Brain microvascular endothelial cell (primary cell): ENCODE measurements around the gene TNFAIP6.

ENCODE experiments used
- DNase-seq: peaks from one replicate; pipeline ENCODE4 v3.0.0-alpha.2; 2020
- H3K27ac ChIP-seq: fragments of 250-450 bp; sonication (Bioruptor Pico); 2 replicates; pipeline ENCODE4 v1.5.1; 2020; ENCODE audit warnings: mild to moderate bottlenecking, moderate library complexity
- H3K27me3 ChIP-seq: fragments of 250-450 bp; sonication (Bioruptor Pico); replicated peaks from 2 replicates; pipeline ENCODE4 v1.5.1; 2020; ENCODE audit warnings: mild to moderate bottlenecking
- H3K36me3 ChIP-seq: fragments of 250-450 bp; sonication (Bioruptor Pico); replicated peaks from 2 replicates; pipeline ENCODE4 v1.5.1; 2020; ENCODE audit warnings: mild to moderate bottlenecking
- H3K4me3 ChIP-seq: 2 replicates; pipeline ENCODE4 v1.5.1; 2011; ENCODE audit warnings: low read depth, mild to moderate bottlenecking, control low read depth, low read length, moderate library complexity
- in situ Hi-C: cut with HindIII; loops from 2 replicates; pipeline ENCODE4 v1.10.0; 2017; ENCODE audit warnings: low sequenced_read_pairs, low pct_ligation_motif_present
- TF ChIP-seq, protein P1 (sequence below): IDR thresholded peaks from 2 replicates; pipeline ENCODE4 v1.5.1; 2011; ENCODE audit warnings: low read depth, mild to moderate bottlenecking, moderate library complexity, low read length, control low read depth, inconsistent platforms; ENCODE audit errors: missing control alignments

TNFAIP6 gene

DNA sequence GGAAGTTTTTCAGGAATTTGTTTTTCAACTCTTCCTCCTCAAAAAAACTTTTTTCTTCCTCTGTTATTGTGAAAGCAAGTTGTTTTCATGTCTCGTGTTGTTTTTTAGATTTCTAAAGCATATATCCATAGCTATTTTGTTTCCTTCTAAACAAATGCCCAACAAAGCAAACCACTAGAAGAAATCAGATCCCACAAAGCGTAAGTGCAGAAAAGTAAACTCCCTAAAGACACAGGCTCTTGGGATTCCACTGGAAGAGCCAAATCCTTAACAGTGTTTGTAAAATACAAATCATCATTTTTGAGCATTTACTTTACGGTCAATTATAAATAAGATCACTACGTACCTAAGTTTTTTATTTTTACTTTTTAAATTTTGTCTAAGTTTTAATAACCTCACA, 30.6 kb downstream of the TNFAIP6 start:
- no peak for DNase-seq
- Histone ChIP-seq H3K27me3 (no peaks in the 10 kb centered on the region), H3K4me3 (no peak overlapping the region), H3K27ac (no peak overlapping the region), H3K36me3 (no peaks in the 10 kb centered on the region)
- in situ Hi-C loops, result no loop called here
- TF ChIP-seq, protein P1, sequence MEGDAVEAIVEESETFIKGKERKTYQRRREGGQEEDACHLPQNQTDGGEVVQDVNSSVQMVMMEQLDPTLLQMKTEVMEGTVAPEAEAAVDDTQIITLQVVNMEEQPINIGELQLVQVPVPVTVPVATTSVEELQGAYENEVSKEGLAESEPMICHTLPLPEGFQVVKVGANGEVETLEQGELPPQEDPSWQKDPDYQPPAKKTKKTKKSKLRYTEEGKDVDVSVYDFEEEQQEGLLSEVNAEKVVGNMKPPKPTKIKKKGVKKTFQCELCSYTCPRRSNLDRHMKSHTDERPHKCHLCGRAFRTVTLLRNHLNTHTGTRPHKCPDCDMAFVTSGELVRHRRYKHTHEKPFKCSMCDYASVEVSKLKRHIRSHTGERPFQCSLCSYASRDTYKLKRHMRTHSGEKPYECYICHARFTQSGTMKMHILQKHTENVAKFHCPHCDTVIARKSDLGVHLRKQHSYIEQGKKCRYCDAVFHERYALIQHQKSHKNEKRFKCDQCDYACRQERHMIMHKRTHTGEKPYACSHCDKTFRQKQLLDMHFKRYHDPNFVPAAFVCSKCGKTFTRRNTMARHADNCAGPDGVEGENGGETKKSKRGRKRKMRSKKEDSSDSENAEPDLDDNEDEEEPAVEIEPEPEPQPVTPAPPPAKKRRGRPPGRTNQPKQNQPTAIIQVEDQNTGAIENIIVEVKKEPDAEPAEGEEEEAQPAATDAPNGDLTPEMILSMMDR, result no peak

DNA sequence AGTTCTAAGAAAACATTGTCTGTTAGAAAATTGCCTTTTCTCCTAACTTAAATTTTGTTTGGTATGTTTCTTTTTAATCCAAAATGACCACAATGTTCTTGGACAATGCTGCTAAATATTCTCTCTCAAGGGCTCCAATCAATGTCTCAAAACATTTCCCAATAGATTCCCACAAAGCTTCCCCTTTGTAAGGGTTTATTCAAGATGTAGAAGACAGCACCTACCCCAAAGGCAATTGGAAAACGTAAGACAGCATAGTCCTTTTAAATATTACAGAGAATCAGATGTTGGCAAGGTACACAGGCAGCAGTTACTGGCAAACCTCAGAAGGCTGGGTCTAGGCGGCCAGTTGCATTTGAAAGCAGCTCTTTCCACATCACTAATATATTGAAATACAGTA, 34.0 kb downstream of the TNFAIP6 start:
- TF ChIP-seq, protein P1, result no peak
- no peak for DNase-seq
- Histone ChIP-seq H3K27ac (no peak overlapping the region), H3K27me3 (no peaks in the 10 kb centered on the region), H3K36me3 (no peaks in the 10 kb centered on the region), H3K4me3 (no peak overlapping the region)
- in situ Hi-C loops, result no loop called here

DNA sequence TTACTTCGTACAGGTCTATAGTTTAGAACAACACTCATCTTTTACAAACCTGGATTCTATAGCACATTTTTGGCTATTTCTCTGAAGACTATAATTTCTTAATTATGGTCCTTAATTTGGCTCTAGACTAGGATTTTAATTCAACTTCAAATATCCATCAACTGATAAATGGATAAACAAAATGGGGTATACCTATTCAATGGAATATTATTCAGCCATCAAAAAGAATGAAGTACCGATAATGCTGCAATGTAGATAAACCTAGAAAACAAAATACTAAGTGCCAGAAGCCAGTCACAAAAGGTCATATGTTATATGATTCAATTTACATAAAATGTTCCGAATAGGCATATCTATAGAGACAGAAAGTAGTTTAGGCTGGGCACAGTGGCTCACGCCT, 37.1 kb downstream of the TNFAIP6 start:
- DNase-seq, result no peak
- TF ChIP-seq, protein P1, result no peak
- H3K36me3 ChIP-seq, result no peaks in the 10 kb centered on the region
- no peak overlapping the region for H3K27ac ChIP-seq
- no peaks in the 10 kb centered on the region for H3K27me3 ChIP-seq
- no peak overlapping the region for H3K4me3 ChIP-seq
- in situ Hi-C loops, result no loop called here

DNA sequence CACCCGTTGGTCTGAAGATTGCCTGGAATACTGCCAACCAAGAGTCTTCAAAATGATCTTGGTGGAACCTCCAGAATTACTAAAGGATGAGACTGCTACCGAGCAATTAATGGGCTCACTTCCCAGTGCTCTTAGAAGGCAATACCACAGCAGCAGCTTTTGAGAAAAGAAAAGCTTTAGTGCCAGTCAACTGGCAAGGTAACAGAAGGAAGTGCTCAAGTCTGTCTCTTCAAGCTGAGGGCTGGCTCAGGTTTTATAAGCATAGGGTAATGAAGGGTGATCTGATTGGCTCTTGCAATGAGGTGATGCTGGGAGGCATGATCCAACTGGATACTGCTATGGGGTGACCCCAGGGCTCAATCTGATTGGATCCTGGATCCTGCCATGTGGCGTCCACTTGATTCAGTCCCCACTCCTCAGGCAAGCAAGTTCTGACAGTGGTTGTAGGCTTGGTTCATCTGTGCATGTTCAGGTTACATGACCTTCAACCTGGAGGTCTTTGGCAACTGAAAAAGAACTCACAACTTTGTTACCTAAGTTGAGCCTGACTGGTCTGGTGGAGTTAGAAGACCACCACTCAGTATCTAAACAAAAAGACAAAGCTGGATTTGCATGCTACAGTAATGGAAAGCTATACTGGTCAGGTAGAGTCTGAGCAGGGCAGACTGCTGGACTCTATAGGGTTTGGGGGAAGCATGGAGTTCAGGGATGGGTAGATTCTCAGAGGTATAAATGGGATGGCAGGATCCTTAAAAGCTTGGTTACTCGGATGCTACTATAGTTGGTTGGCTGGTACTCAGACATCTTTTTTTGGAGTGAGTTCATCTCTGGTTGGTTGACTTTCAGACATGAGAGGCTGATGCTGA, 38.4 kb downstream of the TNFAIP6 start:
- in situ Hi-C loops, result no loop called here
- Histone ChIP-seq H3K36me3 (no peaks in the 10 kb centered on the region), H3K27ac (no peak overlapping the region), H3K27me3 (no peaks in the 10 kb centered on the region), H3K4me3 (no peak overlapping the region)
- DNase-seq, result no peak
- TF ChIP-seq, protein P1, result no peak

DNA sequence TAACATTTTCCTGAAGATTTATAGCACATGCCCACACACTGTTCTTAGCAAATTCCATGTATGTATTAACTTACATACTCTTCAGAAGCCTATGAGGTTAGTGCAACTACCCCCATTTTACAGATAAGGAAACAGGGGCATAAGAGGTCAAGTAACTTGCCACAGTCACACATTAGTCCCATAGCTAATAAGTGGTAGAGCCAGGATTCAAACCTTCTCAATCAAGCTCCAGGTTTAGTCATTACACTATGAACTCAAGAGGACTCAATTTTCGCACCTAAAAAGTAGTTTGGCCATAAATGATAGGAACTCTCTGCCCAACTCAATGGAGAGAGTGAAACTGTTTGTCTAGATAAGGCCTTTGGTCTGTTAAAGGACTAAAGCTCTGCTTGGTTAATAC, 42.6 kb downstream of the TNFAIP6 start:
- Histone ChIP-seq H3K36me3 (no peaks in the 10 kb centered on the region), H3K27ac (no peak overlapping the region), H3K27me3 (no peaks in the 10 kb centered on the region), H3K4me3 (no peak overlapping the region)
- TF ChIP-seq, protein P1, result no peak
- no peak for DNase-seq
- in situ Hi-C loops, result no loop called here

DNA sequence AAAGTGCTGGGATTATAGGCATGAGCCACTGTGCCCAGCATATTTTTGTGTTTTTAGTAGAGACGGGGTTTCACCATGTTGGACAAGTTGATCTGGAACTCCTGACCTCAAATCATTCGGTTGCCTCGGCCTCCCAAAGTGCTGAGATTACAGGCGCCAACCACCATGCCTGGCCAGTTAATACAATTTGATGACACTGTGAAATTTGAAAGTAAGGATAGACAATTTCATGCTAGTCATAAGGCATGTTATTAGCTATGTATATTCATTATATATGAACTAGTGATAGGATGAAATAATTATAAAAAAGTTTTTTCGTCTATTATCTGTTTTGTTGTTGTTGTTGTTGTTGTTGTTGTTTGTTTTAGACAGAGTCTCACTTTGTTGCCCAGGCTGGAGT, 43.8 kb downstream of the TNFAIP6 start:
- Histone ChIP-seq H3K27me3 (no peaks in the 10 kb centered on the region), H3K36me3 (no peaks in the 10 kb centered on the region), H3K4me3 (no peak overlapping the region), H3K27ac (no peak overlapping the region)
- DNase-seq, result no peak
- in situ Hi-C loops, result no loop called here
- TF ChIP-seq, protein P1, result no peak
